ENCODE data around the gene SLC18B1.

SLC18B1 gene

DNA sequence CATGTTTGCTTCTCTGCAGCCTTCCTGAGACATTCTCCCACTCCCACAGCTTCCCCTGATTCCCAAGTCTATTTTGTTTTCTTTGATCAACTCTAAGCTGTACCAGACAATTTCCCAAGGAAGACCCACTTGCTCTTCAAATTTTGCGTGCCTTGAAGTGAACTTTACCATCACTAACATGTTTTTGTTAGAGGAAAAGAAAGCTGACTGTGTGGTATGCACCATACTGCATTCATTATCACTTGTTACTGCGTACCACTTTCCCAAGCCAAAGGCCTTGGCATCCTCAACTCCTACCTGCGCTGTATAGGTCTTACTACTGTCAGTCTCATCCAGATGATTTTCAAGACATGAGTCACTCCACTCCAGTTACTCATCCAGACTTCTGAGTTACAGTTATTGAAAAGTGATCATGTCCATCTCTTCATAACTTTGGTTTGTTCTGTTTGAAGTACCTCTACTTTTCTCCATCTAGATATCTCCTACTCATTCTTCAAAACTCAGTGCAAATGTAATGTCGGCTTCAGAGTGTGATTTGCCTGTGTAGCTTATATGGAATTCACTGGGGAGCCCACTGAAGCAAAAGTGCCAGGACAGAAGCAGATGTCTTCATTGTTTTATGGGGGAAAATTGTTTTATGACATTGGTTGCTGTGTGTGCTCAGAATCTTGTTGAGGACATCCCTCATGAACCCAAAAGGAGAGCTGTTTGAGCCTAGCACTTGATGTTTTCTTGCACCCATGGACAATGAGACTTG is 21.1 kb upstream of the SLC18B1 start:
- Histone ChIP-seq H3K4me1 (ENCODE audit: insufficient read depth, low read length) (peaks cover 21% of the 10 kb centered on the region), H3K9me3 (ENCODE audit: insufficient read depth, low read length, severe bottlenecking) (no peaks in the 10 kb centered on the region), H4K20me1 (ENCODE audit: insufficient read depth, low read length) (peaks cover 34% of the 10 kb centered on the region), H3K27me3 (ENCODE audit: insufficient read depth, low read length, poor library complexity) (no peaks in the 10 kb centered on the region), H3K9ac (ENCODE audit: low read depth, low read length) (no peak overlapping the region), H3K4me3 (ENCODE audit: low read depth in 1 of 2, low read length in 2 of 2) (no peak overlapping the region), H3K79me2 (ENCODE audit: insufficient read depth, low read length) (peaks cover 21% of the 10 kb centered on the region), H2AFZ (ENCODE audit: low read depth, low read length) (no peak overlapping the region), H3K27ac (ENCODE audit: low read length) (no peak overlapping the region), H3K36me3 (ENCODE audit: insufficient read depth, low read length) (peaks cover 40% of the 10 kb centered on the region), H3K4me2 (ENCODE audit: insufficient read depth, low read length) (no peak overlapping the region)
- ATAC-seq (ENCODE audit: insufficient read depth, low read depth) (peak; percentile 32), DNase-seq (no peak)
- TF ChIP-seq, protein P1, sequence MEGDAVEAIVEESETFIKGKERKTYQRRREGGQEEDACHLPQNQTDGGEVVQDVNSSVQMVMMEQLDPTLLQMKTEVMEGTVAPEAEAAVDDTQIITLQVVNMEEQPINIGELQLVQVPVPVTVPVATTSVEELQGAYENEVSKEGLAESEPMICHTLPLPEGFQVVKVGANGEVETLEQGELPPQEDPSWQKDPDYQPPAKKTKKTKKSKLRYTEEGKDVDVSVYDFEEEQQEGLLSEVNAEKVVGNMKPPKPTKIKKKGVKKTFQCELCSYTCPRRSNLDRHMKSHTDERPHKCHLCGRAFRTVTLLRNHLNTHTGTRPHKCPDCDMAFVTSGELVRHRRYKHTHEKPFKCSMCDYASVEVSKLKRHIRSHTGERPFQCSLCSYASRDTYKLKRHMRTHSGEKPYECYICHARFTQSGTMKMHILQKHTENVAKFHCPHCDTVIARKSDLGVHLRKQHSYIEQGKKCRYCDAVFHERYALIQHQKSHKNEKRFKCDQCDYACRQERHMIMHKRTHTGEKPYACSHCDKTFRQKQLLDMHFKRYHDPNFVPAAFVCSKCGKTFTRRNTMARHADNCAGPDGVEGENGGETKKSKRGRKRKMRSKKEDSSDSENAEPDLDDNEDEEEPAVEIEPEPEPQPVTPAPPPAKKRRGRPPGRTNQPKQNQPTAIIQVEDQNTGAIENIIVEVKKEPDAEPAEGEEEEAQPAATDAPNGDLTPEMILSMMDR (IDR thresholded peaks at IDR 0.05; ENCODE audit: borderline replicate concordance, extremely low read depth, low read length, poor library complexity, severe bottlenecking) = no peak
- no peak for TF ChIP-seq EZH2 (IDR thresholded peaks at IDR 0.05; ENCODE audit: borderline replicate concordance, low read depth, low read length, severe bottlenecking)

DNA sequence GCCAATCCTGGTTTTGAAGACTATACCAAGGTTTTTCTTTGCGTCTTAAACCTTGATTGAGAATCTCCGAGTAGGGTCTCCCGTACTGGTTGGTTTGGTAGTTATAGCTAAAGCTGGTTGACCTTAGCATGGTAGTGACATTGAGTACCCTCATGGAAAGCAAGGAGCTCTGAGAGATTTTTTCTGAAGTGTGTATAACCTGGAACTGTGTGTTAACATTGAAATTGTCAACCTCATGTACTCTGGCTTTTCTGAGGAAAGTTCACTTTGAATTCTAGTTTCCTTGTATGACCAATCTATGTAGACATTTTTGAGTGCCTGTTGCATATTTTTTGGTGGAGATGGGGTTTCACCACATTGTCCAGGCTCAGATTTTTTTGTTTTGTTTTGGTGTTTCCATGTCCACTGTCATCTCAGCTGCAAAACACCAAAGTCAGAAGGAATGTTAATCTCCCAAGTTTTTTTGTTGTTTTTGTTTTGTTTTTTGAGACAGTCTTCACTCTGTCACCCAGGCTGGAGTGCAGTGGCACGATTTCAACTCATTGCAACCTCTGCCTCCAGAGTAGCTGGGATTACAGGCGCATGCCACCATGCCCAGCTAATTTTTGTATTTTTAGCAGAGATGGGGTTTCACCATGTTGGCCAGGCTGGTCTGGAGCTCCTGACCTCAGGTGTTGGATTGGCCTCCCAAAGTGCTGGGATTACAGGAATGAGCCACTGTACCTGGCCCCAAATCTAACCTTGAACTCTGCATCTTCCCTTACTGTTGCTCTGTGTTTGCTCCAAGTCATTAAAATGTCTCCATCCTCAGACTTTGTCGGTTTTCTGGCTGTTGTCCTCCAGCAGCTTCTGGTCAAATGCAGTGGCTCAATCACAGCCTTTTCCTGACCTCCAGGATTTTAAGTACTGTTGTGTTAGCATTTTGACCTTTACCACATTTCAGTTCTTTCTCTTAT is 20.2 kb upstream of the SLC18B1 start:
- no peaks in the 10 kb centered on the region for H3K9me3 ChIP-seq (ENCODE audit: insufficient read depth, low read length, severe bottlenecking)
- no peak overlapping the region for H3K9ac ChIP-seq (ENCODE audit: low read depth, low read length)
- H3K4me1 ChIP-seq (ENCODE audit: insufficient read depth, low read length) = peaks cover 21% of the 10 kb centered on the region
- peaks cover 36% of the 10 kb centered on the region for H4K20me1 ChIP-seq (ENCODE audit: insufficient read depth, low read length)
- no peak for ATAC-seq (ENCODE audit: insufficient read depth, low read depth)
- H3K36me3 ChIP-seq (ENCODE audit: insufficient read depth, low read length) = peaks cover 40% of the 10 kb centered on the region
- H2AFZ ChIP-seq (ENCODE audit: low read depth, low read length) = no peak overlapping the region
- H3K4me2 ChIP-seq (ENCODE audit: insufficient read depth, low read length) = no peak overlapping the region
- peaks cover 24% of the 10 kb centered on the region for H3K79me2 ChIP-seq (ENCODE audit: insufficient read depth, low read length)
- DNase-seq = no peak
- no peak overlapping the region for H3K4me3 ChIP-seq (ENCODE audit: low read depth in 1 of 2, low read length in 2 of 2)
- TF ChIP-seq, protein P1 (IDR thresholded peaks at IDR 0.05; ENCODE audit: borderline replicate concordance, extremely low read depth, low read length, poor library complexity, severe bottlenecking) = no peak
- no peak for TF ChIP-seq EZH2 (IDR thresholded peaks at IDR 0.05; ENCODE audit: borderline replicate concordance, low read depth, low read length, severe bottlenecking)
- no peaks in the 10 kb centered on the region for H3K27me3 ChIP-seq (ENCODE audit: insufficient read depth, low read length, poor library complexity)
- H3K27ac ChIP-seq (ENCODE audit: low read length) = no peak overlapping the region

GRCh38 chr6:132817554-132818403 is 19.3 kb upstream of the SLC18B1 start:
- ATAC-seq (ENCODE audit: insufficient read depth, low read depth) (no peak), DNase-seq (no peak)
- Histone ChIP-seq H3K79me2 (ENCODE audit: insufficient read depth, low read length) (peaks cover 26% of the 10 kb centered on the region), H3K27ac (ENCODE audit: low read length) (no peak overlapping the region), H3K4me3 (ENCODE audit: low read depth in 1 of 2, low read length in 2 of 2) (no peak overlapping the region), H3K27me3 (ENCODE audit: insufficient read depth, low read length, poor library complexity) (no peaks in the 10 kb centered on the region), H3K9me3 (ENCODE audit: insufficient read depth, low read length, severe bottlenecking) (no peaks in the 10 kb centered on the region), H3K36me3 (ENCODE audit: insufficient read depth, low read length) (peaks cover 40% of the 10 kb centered on the region), H4K20me1 (ENCODE audit: insufficient read depth, low read length) (peaks cover 36% of the 10 kb centered on the region), H3K9ac (ENCODE audit: low read depth, low read length) (no peak overlapping the region), H2AFZ (ENCODE audit: low read depth, low read length) (no peak overlapping the region), H3K4me2 (ENCODE audit: insufficient read depth, low read length) (0 out of 2 replicates have a peak overlapping the region, but pooled peaks have one; percentile 77), H3K4me1 (ENCODE audit: insufficient read depth, low read length) (peaks cover 21% of the 10 kb centered on the region)
- no peak for TF ChIP-seq EZH2 (IDR thresholded peaks at IDR 0.05; ENCODE audit: borderline replicate concordance, low read depth, low read length, severe bottlenecking)
- TF ChIP-seq, protein P1 (IDR thresholded peaks at IDR 0.05; ENCODE audit: borderline replicate concordance, extremely low read depth, low read length, poor library complexity, severe bottlenecking) = no peak

All from DND-41 (cell line).